Astrocyte (in vitro differentiated cells and primary cell): Measurements from ENCODE around the gene PISD. TPM values are rescaled to one million over a fixed set of nuclear protein-coding genes. Genes with fewer than 3 reads are reported as not detected.
A peak's percentile ranks its signal among the peaks of the same experiment; 100 is the strongest.

Experiments
- DNase-seq: peaks from one replicate; pipeline ENCODE4 v3.0.0-alpha.2; 2010; ENCODE audit warnings: low read depth
- FAIRE-seq: peaks from 2 replicates; lab custom pipeline; 2011; peaks lifted over from hg19 to GRCh38; lab: Jason Lieb, UNC
- H2AFZ ChIP-seq: 2 replicates; pipeline ENCODE4 v1.6.0; 2012; ENCODE audit warnings: low read depth, low read length, inconsistent platforms
- H3K27ac ChIP-seq: 2 replicates; pipeline ENCODE4 v1.5.1; 2011; ENCODE audit warnings: low read depth, low read length, inconsistent platforms
- H3K27me3 ChIP-seq: 2 replicates; pipeline ENCODE4 v1.6.0; 2011; ENCODE audit warnings: low read length, inconsistent platforms; ENCODE audit not compliant: insufficient read depth
- H3K36me3 ChIP-seq: 2 replicates; pipeline ENCODE4 v1.5.1; 2011; ENCODE audit warnings: low read length, inconsistent platforms; ENCODE audit not compliant: insufficient read depth
- H3K4me1 ChIP-seq: 2 replicates; pipeline ENCODE4 v1.5.1; 2011; ENCODE audit warnings: low read length, inconsistent platforms; ENCODE audit not compliant: insufficient read depth
- H3K4me2 ChIP-seq: 2 replicates; pipeline ENCODE4 v1.6.0; 2012; ENCODE audit warnings: low read length, inconsistent platforms
- H3K4me3 ChIP-seq: 2 replicates; pipeline ENCODE4 v1.5.1; 2011; ENCODE audit warnings: low read depth, mild to moderate bottlenecking, low read length, inconsistent platforms; ENCODE audit not compliant: insufficient read depth
- H3K79me2 ChIP-seq: 2 replicates; pipeline ENCODE4 v1.6.0; 2012; ENCODE audit warnings: mild to moderate bottlenecking, low read length, inconsistent platforms; ENCODE audit not compliant: insufficient read depth
- H3K9ac ChIP-seq: 2 replicates; pipeline ENCODE4 v1.6.0; 2012; ENCODE audit warnings: mild to moderate bottlenecking, low read length, inconsistent platforms
- H3K9me3 ChIP-seq: 2 replicates; pipeline ENCODE4 v1.5.1; 2012; ENCODE audit warnings: low read depth, mild to moderate bottlenecking, low read length, inconsistent platforms; ENCODE audit not compliant: insufficient read depth
- H4K20me1 ChIP-seq: 2 replicates; pipeline ENCODE4 v1.6.0; 2012; ENCODE audit warnings: low read length, inconsistent platforms; ENCODE audit not compliant: insufficient read depth
- H3K27ac Mint-ChIP-seq: one replicate; pipeline ENCODE4 v1.8.0; 2021; ENCODE audit warnings: mild to moderate bottlenecking, mixed read lengths; ENCODE audit not compliant: unreplicated experiment
- H3K27me3 Mint-ChIP-seq: one replicate; pipeline ENCODE4 v1.8.0; 2021; ENCODE audit warnings: low read depth, mixed read lengths; ENCODE audit not compliant: unreplicated experiment
- H3K36me3 Mint-ChIP-seq: one replicate; pipeline ENCODE4 v1.8.0; 2021; ENCODE audit warnings: low read depth, mixed read lengths; ENCODE audit not compliant: unreplicated experiment
- H3K4me1 Mint-ChIP-seq: one replicate; pipeline ENCODE4 v1.8.0; 2021; ENCODE audit warnings: low read depth, mixed read lengths; ENCODE audit not compliant: unreplicated experiment
- H3K4me3 Mint-ChIP-seq: one replicate; pipeline ENCODE4 v1.8.0; 2021; ENCODE audit warnings: mild to moderate bottlenecking, moderate library complexity, mixed read lengths; ENCODE audit not compliant: unreplicated experiment
- H3K9me3 Mint-ChIP-seq: one replicate; pipeline ENCODE4 v1.8.0; 2021; ENCODE audit warnings: mild to moderate bottlenecking, mixed read lengths; ENCODE audit not compliant: unreplicated experiment
- CTCF ChIP-seq: IDR thresholded peaks from 2 replicates; pipeline ENCODE4 v1.5.1; 2011; ENCODE audit warnings: low read depth, mild to moderate bottlenecking, inconsistent platforms, low read length, moderate library complexity; ENCODE audit not compliant: insufficient read depth
- EZH2 ChIP-seq: IDR thresholded peaks from 2 replicates; pipeline ENCODE4 v1.6.1; 2012; ENCODE audit warnings: mild to moderate bottlenecking, low read length, inconsistent platforms; ENCODE audit not compliant: insufficient read depth
- total RNA-seq: library from RNA; stranded (reverse); gene quantifications from 2 replicates; pipeline ENCODE4 v1.2.1, GENCODE V29; 2021

Gene PISD
- total RNA-seq, 1 donor from 2014 or later: 43.2 TPM

GRCh38 chr22:31647523-31648320, 14.3 kb downstream of the PISD start:
- Mint-ChIP-seq H3K36me3 (peaks cover 9% of the 10 kb centered on the region), H3K27me3 (no peaks in the 10 kb centered on the region), H3K4me3 (peak overlapping the region; percentile 14), H3K9me3 (no peaks in the 10 kb centered on the region), H3K4me1 (peaks cover 36% of the 10 kb centered on the region), H3K27ac (peak overlapping the region; percentile 97)
- Histone ChIP-seq H3K4me3 (no peak overlapping the region), H3K27me3 (no peaks in the 10 kb centered on the region), H3K4me2 (peak overlapping the region; percentile 50), H3K27ac (peak overlapping the region; percentile 97), H3K9me3 (no peaks in the 10 kb centered on the region), H3K9ac (peak overlapping the region; percentile 81), H3K4me1 (peaks cover 36% of the 10 kb centered on the region), H3K36me3 (no peaks in the 10 kb centered on the region), H3K79me2 (peaks cover 42% of the 10 kb centered on the region), H2AFZ (no peak overlapping the region), H4K20me1 (peaks cover 6% of the 10 kb centered on the region)
- FAIRE-seq (no peak), DNase-seq (peak; percentile 82)
- TF ChIP-seq CTCF (no peak), EZH2 (no peak)

GRCh38 chr22:31647066-31647465, 14.9 kb downstream of the PISD start:
- Histone ChIP-seq H4K20me1 (peaks cover 7% of the 10 kb centered on the region), H3K4me1 (peaks cover 36% of the 10 kb centered on the region), H3K4me2 (peak overlapping the region; percentile 50), H3K9ac (peak overlapping the region; percentile 81), H3K36me3 (no peaks in the 10 kb centered on the region), H3K4me3 (no peak overlapping the region), H3K27ac (peak overlapping the region; percentile 97), H3K9me3 (no peaks in the 10 kb centered on the region), H2AFZ (no peak overlapping the region), H3K79me2 (peaks cover 39% of the 10 kb centered on the region), H3K27me3 (no peaks in the 10 kb centered on the region)
- peaks cover 9% of the 10 kb centered on the region for H3K36me3 Mint-ChIP-seq
- H3K27ac Mint-ChIP-seq: peak overlapping the region; percentile 97
- DNase-seq: no peak
- TF ChIP-seq EZH2 (no peak), CTCF (no peak)
- no peaks in the 10 kb centered on the region for H3K27me3 Mint-ChIP-seq
- no peak for FAIRE-seq
- peaks cover 36% of the 10 kb centered on the region for H3K4me1 Mint-ChIP-seq
- H3K9me3 Mint-ChIP-seq: no peaks in the 10 kb centered on the region
- no peak overlapping the region for H3K4me3 Mint-ChIP-seq
